Osteocyte (in vitro differentiated cells): Measurements from ENCODE around the gene SLC9A8. TPM values are rescaled to one million over a fixed set of nuclear protein-coding genes. Genes with fewer than 3 reads are reported as not detected.

ENCODE experiments used
- DNase-seq: peaks from one replicate; pipeline ENCODE4 v3.0.0; 2021; ENCODE audit warnings: mixed read lengths; ENCODE audit not compliant: unreplicated experiment; ENCODE audit errors: extremely low spot score
- H3K27ac Mint-ChIP-seq: one replicate; pipeline ENCODE4 v1.8.0; 2021; ENCODE audit warnings: mild to moderate bottlenecking, mixed read lengths; ENCODE audit not compliant: unreplicated experiment
- H3K27me3 Mint-ChIP-seq: one replicate; pipeline ENCODE4 v1.8.0; 2021; ENCODE audit warnings: mixed read lengths; ENCODE audit not compliant: unreplicated experiment
- H3K36me3 Mint-ChIP-seq: one replicate; pipeline ENCODE4 v1.8.0; 2021; ENCODE audit warnings: mixed read lengths; ENCODE audit not compliant: unreplicated experiment
- H3K4me1 Mint-ChIP-seq: one replicate; pipeline ENCODE4 v1.8.0; 2021; ENCODE audit warnings: mixed read lengths; ENCODE audit not compliant: unreplicated experiment
- H3K4me3 Mint-ChIP-seq: one replicate; pipeline ENCODE4 v1.8.0; 2021; ENCODE audit warnings: mild to moderate bottlenecking, moderate library complexity, mixed read lengths; ENCODE audit not compliant: unreplicated experiment
- H3K9me3 Mint-ChIP-seq: one replicate; pipeline ENCODE4 v1.8.0; 2021; ENCODE audit warnings: mixed read lengths; ENCODE audit not compliant: unreplicated experiment
- total RNA-seq: library from RNA; stranded (reverse); gene quantifications from 2 replicates; pipeline ENCODE4 v1.2.1, GENCODE V29; 2021
- TF ChIP-seq, protein P1 (sequence below): fragments of 200-600 bp; sonication (generic); IDR thresholded peaks from 2 replicates; pipeline ENCODE4 v1.5.0; 2021; ENCODE audit warnings: antibody characterized with exemption, mild to moderate bottlenecking, moderate library complexity

SLC9A8 gene
- total RNA-seq, 1 donor from 2014 or later, result 10.9 TPM

DNA sequence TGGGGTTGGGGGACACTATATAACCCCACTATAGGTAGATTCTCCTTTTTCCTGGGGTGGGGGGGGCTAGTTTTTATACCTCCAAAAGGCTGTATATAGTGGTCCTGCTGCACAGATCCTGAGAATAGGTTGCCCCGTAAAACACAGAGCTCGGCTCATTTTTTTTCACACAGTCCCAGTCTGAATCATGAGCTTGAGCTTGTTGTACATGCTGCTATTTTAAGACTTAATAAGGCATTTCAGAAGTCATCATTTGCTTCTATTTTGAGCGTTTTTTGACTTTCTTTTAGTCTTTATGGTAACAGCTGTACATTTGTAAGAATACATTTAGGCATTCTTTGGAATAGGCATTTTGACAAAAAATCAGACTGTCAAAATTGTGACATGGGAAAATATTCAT lies 30.5 kb downstream of the SLC9A8 start:
- no peak for DNase-seq
- Mint-ChIP-seq H3K36me3 (peaks cover 14% of the 10 kb centered on the region), H3K4me1 (no peaks in the 10 kb centered on the region), H3K27me3 (no peaks in the 10 kb centered on the region), H3K27ac (no peak overlapping the region), H3K4me3 (no peak overlapping the region), H3K9me3 (no peaks in the 10 kb centered on the region)
- TF ChIP-seq, protein P1, sequence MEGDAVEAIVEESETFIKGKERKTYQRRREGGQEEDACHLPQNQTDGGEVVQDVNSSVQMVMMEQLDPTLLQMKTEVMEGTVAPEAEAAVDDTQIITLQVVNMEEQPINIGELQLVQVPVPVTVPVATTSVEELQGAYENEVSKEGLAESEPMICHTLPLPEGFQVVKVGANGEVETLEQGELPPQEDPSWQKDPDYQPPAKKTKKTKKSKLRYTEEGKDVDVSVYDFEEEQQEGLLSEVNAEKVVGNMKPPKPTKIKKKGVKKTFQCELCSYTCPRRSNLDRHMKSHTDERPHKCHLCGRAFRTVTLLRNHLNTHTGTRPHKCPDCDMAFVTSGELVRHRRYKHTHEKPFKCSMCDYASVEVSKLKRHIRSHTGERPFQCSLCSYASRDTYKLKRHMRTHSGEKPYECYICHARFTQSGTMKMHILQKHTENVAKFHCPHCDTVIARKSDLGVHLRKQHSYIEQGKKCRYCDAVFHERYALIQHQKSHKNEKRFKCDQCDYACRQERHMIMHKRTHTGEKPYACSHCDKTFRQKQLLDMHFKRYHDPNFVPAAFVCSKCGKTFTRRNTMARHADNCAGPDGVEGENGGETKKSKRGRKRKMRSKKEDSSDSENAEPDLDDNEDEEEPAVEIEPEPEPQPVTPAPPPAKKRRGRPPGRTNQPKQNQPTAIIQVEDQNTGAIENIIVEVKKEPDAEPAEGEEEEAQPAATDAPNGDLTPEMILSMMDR, result no peak

DNA sequence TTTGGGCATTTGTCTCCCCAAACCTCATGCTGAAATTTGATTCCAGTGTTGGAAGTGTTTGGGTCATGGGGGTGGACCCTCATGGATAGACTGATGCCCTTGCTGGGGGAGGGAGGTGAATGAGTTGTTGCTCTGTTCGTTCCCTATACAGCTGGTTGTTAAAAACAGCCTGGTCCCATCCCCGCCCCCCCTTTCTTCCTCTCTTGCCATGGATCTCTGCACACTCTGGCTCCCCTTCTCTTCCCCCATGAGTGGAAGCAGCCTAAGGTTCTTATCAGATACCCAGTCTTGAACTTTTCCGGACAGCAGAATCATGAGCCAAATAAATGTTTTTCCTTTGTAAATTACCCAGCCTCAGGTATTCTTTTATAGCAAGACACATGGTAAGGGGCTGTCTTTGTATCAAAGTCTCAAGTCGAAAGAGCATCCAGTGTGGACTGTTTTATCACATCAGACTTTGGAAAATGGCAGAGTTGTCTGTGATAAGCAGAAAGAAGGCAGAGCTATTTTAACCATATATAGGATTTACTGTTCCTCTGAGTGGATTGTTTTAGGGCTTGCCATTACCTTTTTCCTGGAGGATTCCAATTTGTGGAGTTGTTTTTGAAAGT lies 31.2 kb downstream of the SLC9A8 start:
- H3K4me1 Mint-ChIP-seq, result no peaks in the 10 kb centered on the region
- H3K4me3 Mint-ChIP-seq, result no peak overlapping the region
- H3K36me3 Mint-ChIP-seq, result peaks cover 20% of the 10 kb centered on the region
- no peaks in the 10 kb centered on the region for H3K27me3 Mint-ChIP-seq
- no peak for DNase-seq
- TF ChIP-seq, protein P1, result no peak
- H3K9me3 Mint-ChIP-seq, result no peaks in the 10 kb centered on the region
- no peak overlapping the region for H3K27ac Mint-ChIP-seq

DNA sequence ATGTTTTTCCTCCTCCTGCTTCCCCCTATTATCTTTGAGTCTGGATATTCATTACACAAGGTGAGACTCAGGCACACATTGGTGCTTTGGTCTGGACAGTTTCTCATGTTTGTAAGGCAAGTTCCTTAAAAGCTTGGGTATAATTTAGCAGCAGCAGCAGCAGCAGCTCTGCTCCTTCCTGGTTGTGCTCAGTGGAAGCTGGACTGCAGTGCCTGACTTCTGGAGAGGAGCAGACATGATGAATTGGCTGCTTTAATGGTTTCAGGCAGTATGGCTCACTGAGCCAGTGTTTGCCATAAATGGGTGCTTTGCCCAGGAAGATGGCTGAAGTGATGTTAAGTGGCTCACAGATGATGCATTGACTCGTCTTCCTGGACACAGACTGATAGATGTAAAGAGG lies 32.4 kb downstream of the SLC9A8 start:
- Mint-ChIP-seq H3K27me3 (no peaks in the 10 kb centered on the region), H3K4me1 (no peaks in the 10 kb centered on the region), H3K4me3 (no peak overlapping the region), H3K27ac (no peak overlapping the region), H3K9me3 (no peaks in the 10 kb centered on the region), H3K36me3 (peaks cover 22% of the 10 kb centered on the region)
- no peak for DNase-seq
- TF ChIP-seq, protein P1, result no peak

DNA sequence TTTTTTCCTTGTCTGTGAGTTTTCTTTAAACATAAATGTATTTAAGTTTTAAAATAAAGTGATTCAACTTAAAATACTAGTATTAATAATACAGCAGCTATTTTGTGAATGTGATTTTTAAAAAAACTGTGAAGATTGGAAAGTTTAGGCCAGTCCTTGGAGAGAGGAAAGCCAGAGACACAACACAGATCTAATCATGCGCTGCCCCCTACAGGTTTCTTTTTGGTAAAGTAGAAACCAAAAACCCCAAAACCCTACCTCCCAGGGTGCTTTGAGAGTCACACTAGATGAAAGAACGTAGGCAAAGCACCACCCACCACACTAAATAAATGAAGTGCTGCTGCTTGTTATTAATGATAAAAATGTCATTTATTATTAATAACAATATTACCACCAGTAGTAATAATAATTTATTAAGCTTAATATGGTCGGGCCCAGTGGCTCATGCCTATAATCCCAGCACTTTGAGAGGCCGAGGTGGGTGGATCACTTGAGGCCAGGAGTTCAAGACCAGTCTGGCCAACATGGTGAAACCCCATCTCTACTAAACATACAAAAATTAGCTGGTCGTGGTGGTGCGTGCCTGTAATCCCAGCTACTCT lies 33.7 kb downstream of the SLC9A8 start:
- TF ChIP-seq, protein P1, result peak; percentile 67
- Mint-ChIP-seq H3K36me3 (peaks cover 22% of the 10 kb centered on the region), H3K9me3 (no peaks in the 10 kb centered on the region), H3K27ac (no peak overlapping the region), H3K4me1 (peaks cover 9% of the 10 kb centered on the region), H3K27me3 (no peaks in the 10 kb centered on the region), H3K4me3 (no peak overlapping the region)
- DNase-seq, result no peak

DNA sequence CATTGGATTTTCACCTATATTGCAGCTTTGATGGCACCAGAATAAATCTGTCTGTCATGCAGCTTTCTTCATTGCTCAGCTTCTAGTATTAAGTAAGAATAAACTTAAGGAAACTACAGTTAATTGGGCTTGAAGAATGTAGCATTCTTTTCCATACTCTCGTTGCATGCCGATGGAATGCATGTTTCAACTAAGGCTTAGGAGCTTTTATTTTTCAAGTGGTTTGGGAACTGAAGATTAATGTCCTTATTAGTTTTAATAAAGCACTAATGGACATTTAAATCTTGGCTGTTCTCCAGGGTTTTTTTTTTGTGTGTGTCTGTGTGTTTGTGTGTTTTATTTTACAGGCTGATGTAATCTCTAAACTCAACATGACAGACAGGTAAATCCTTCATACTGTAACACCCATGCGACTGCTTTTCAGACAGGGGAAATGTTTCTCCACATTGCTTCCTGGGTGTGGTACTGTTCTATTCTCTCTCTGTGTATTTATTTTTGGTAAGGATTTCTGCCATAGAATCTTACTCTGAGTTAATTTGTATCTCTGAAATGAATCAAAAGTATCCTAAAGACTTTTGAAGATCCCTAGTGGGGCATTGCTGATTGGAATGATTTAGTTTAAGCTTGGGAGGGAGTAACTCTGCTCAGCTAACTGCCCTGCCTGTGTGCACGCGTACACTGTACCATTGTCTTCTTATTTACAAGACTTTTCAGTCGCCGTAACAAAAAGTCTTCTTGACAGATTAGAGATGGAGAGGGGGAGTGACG lies 38.0 kb downstream of the SLC9A8 start:
- no peak for DNase-seq
- Mint-ChIP-seq H3K27ac (no peak overlapping the region), H3K4me1 (peaks cover 20% of the 10 kb centered on the region), H3K36me3 (peaks cover 34% of the 10 kb centered on the region), H3K4me3 (no peak overlapping the region), H3K9me3 (no peaks in the 10 kb centered on the region), H3K27me3 (no peaks in the 10 kb centered on the region)
- TF ChIP-seq, protein P1, result no peak
